HepG2 (cell line): ENCODE results near the gene POLG2.

Experiments
- BCLAF1 ChIP-seq: fragments of 450-650 bp; IDR thresholded peaks from 2 replicates; pipeline ENCODE4 v1.6.1; 2017; ENCODE audit warnings: mild to moderate bottlenecking
- CTCF ChIP-seq: sonication (generic); formaldehyde crosslinking; IDR thresholded peaks from 2 replicates; pipeline ENCODE4 v1.5.0; 2020; ENCODE audit warnings: mild to moderate bottlenecking, missing genetic modification reagents, moderate library complexity
- MAX ChIP-seq: IDR thresholded peaks from 2 replicates; pipeline ENCODE4 v1.6.1; 2012; ENCODE audit warnings: inconsistent platforms
- ZFX ChIP-seq: sonication (generic); formaldehyde crosslinking; IDR thresholded peaks from 2 replicates; pipeline ENCODE4 v1.4.0; 2020; ENCODE audit warnings: mild to moderate bottlenecking, low read depth, missing genetic modification reagents, moderate library complexity
- ZNF318 ChIP-seq: sonication (generic); formaldehyde crosslinking; IDR thresholded peaks from 2 replicates; pipeline ENCODE4 v1.4.0; 2020; ENCODE audit warnings: mild to moderate bottlenecking, missing genetic modification reagents

- TF ChIP-seq ZFX (CRISPR knock-in tag) (no peak), BCLAF1 (no peak), MAX (no peak), ZNF318 (CRISPR knock-in tag) (no peak), CTCF (no peak)
Measured at GRCh38 chr17:64520359-64520758, 23.5 kb upstream of the POLG2 start.
